ENCODE measurements around the gene CTSA.

GRCh38 chr20:45861221-45862075 is 29.7 kb upstream of the CTSA start:
- TF ChIP-seq, protein P1, sequence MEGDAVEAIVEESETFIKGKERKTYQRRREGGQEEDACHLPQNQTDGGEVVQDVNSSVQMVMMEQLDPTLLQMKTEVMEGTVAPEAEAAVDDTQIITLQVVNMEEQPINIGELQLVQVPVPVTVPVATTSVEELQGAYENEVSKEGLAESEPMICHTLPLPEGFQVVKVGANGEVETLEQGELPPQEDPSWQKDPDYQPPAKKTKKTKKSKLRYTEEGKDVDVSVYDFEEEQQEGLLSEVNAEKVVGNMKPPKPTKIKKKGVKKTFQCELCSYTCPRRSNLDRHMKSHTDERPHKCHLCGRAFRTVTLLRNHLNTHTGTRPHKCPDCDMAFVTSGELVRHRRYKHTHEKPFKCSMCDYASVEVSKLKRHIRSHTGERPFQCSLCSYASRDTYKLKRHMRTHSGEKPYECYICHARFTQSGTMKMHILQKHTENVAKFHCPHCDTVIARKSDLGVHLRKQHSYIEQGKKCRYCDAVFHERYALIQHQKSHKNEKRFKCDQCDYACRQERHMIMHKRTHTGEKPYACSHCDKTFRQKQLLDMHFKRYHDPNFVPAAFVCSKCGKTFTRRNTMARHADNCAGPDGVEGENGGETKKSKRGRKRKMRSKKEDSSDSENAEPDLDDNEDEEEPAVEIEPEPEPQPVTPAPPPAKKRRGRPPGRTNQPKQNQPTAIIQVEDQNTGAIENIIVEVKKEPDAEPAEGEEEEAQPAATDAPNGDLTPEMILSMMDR (IDR thresholded peaks at IDR 0.05; ENCODE audit: low read length), result no peak
- no peak for TF ChIP-seq EZH2 (IDR thresholded peaks at IDR 0.05; ENCODE audit: borderline replicate concordance, low read length)

Measured in OCI-LY1 (cell line).